Mesothelial cell of epicardium (in vitro differentiated cells): ENCODE results near the gene RBMS3. TPM values are rescaled to one million over a fixed set of nuclear protein-coding genes. Genes with fewer than 3 reads are reported as not detected.
A peak's percentile ranks its signal among the peaks of the same experiment; 100 is the strongest.

Experiments
- DNase-seq, 2 experiments: peaks; one replicate each; pipeline ENCODE4 v3.0.0; 2021; ENCODE audit warnings: low spot score in 2 of 2; ENCODE audit not compliant: unreplicated experiment in 2 of 2
- H3K27ac Mint-ChIP-seq: 2 replicates; pipeline ENCODE4 v1.8.0; 2021; ENCODE audit warnings: mixed read lengths
- H3K27me3 Mint-ChIP-seq: 2 replicates; pipeline ENCODE4 v1.8.0; 2021; ENCODE audit warnings: low read depth, mixed read lengths
- H3K36me3 Mint-ChIP-seq: 2 replicates; pipeline ENCODE4 v1.8.0; 2021; ENCODE audit warnings: mixed read lengths
- H3K4me1 Mint-ChIP-seq: 2 replicates; pipeline ENCODE4 v1.8.0; 2021; ENCODE audit warnings: mixed read lengths
- H3K4me3 Mint-ChIP-seq: 2 replicates; pipeline ENCODE4 v1.8.0; 2021; ENCODE audit warnings: mild to moderate bottlenecking, moderate library complexity, mixed read lengths
- H3K9me3 Mint-ChIP-seq: 2 replicates; pipeline ENCODE4 v1.8.0; 2021; ENCODE audit warnings: mixed read lengths
- CTCF ChIP-seq: fragments of 200-600 bp; sonication (generic); IDR thresholded peaks from one replicate; pipeline ENCODE4 v1.5.0; 2021; ENCODE audit warnings: antibody characterized with exemption; ENCODE audit not compliant: unreplicated experiment
- total RNA-seq: library from RNA; stranded (reverse); gene quantifications from 3 replicates; pipeline ENCODE4 v1.2.1, GENCODE V29; 2021

RBMS3 gene
- total RNA-seq, 1 donor from 2014 or later, result 42.5 TPM

GRCh38 chr3:29955413-29955812 is 674.5 kb downstream of the RBMS3 start:
- no peaks in the 10 kb centered on the region for H3K27me3 Mint-ChIP-seq
- no peak for TF ChIP-seq CTCF
- peak overlapping the region; percentile 26 for H3K27ac Mint-ChIP-seq
- H3K4me3 Mint-ChIP-seq, result no peak overlapping the region
- peaks cover 32% of the 10 kb centered on the region for H3K4me1 Mint-ChIP-seq
- DNase-seq, result no peak
- peaks cover 8% of the 10 kb centered on the region for H3K36me3 Mint-ChIP-seq
- H3K9me3 Mint-ChIP-seq, result no peaks in the 10 kb centered on the region

GRCh38 chr3:29958816-29959215 is 677.9 kb downstream of the RBMS3 start:
- Mint-ChIP-seq H3K27ac (no peak overlapping the region), H3K9me3 (peaks cover 6% of the 10 kb centered on the region), H3K27me3 (no peaks in the 10 kb centered on the region), H3K4me3 (no peak overlapping the region), H3K36me3 (peaks cover 14% of the 10 kb centered on the region), H3K4me1 (peaks cover 32% of the 10 kb centered on the region)
- no peak for TF ChIP-seq CTCF
- no peak for DNase-seq

- Mint-ChIP-seq H3K9me3 (peaks cover 24% of the 10 kb centered on the region), H3K4me1 (no peaks in the 10 kb centered on the region), H3K4me3 (no peak overlapping the region), H3K36me3 (peaks cover 10% of the 10 kb centered on the region), H3K27ac (no peak overlapping the region), H3K27me3 (no peaks in the 10 kb centered on the region)
- no peak for TF ChIP-seq CTCF
- DNase-seq, result no peak
These were observed 691.0 kb downstream of the RBMS3 start for GRCh38 chr3:29971895-29972294.

- Mint-ChIP-seq H3K27me3 (no peaks in the 10 kb centered on the region), H3K27ac (no peak overlapping the region), H3K36me3 (peaks cover 8% of the 10 kb centered on the region), H3K4me3 (no peak overlapping the region), H3K9me3 (peaks cover 22% of the 10 kb centered on the region), H3K4me1 (no peaks in the 10 kb centered on the region)
- no peak for DNase-seq
- TF ChIP-seq CTCF, result no peak
These were observed 691.6 kb downstream of the RBMS3 start for GRCh38 chr3:29972320-29972993.

- peaks cover 8% of the 10 kb centered on the region for H3K36me3 Mint-ChIP-seq
- peaks cover 10% of the 10 kb centered on the region for H3K4me1 Mint-ChIP-seq
- no peak overlapping the region for H3K27ac Mint-ChIP-seq
- no peak for TF ChIP-seq CTCF
- peaks cover 18% of the 10 kb centered on the region for H3K9me3 Mint-ChIP-seq
- H3K4me3 Mint-ChIP-seq, result no peak overlapping the region
- DNase-seq, result no peak
- H3K27me3 Mint-ChIP-seq, result no peaks in the 10 kb centered on the region
These were observed 692.9 kb downstream of the RBMS3 start for GRCh38 chr3:29973763-29974162.
